Mucosa of stomach (tissue), 1 donor: ENCODE data around the gene KRTAP1-4.
"Not testable (repeated sequence)": the region's sequence is repeated elsewhere in the genome, so short reads cannot be mapped to it uniquely, and the experiment has no call there.

ENCODE experiments used
- H3K27me3 ChIP-seq: one replicate; pipeline ENCODE4 v1.7.0; 2013; ENCODE audit warnings: mild to moderate bottlenecking, low read length; ENCODE audit not compliant: control insufficient read depth, insufficient read depth
- H3K36me3 ChIP-seq: one replicate; pipeline ENCODE4 v1.7.0; 2013; ENCODE audit warnings: low read length; ENCODE audit not compliant: control insufficient read depth, insufficient read depth
- H3K4me1 ChIP-seq: one replicate; pipeline ENCODE4 v1.7.0; 2013; ENCODE audit warnings: mild to moderate bottlenecking, low read length; ENCODE audit not compliant: control insufficient read depth, insufficient read depth
- H3K4me3 ChIP-seq: one replicate; pipeline ENCODE4 v1.7.0; 2013; ENCODE audit warnings: low read length
- H3K9ac ChIP-seq: one replicate; pipeline ENCODE4 v1.7.0; 2013; ENCODE audit warnings: mild to moderate bottlenecking, low read length, moderate library complexity
- H3K9me3 ChIP-seq: one replicate; pipeline ENCODE4 v1.7.0; 2013; ENCODE audit warnings: mild to moderate bottlenecking, low read length, moderate library complexity; ENCODE audit not compliant: control insufficient read depth
- donor health status: Pancreatic carcinoma.

The KRTAP1-4 gene, protein sequence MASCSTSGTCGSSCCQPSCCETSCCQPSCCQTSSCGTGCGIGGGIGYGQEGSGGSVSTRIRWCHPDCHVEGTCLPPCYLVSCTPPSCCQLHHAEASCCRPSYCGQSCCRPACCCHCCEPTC

DNA sequence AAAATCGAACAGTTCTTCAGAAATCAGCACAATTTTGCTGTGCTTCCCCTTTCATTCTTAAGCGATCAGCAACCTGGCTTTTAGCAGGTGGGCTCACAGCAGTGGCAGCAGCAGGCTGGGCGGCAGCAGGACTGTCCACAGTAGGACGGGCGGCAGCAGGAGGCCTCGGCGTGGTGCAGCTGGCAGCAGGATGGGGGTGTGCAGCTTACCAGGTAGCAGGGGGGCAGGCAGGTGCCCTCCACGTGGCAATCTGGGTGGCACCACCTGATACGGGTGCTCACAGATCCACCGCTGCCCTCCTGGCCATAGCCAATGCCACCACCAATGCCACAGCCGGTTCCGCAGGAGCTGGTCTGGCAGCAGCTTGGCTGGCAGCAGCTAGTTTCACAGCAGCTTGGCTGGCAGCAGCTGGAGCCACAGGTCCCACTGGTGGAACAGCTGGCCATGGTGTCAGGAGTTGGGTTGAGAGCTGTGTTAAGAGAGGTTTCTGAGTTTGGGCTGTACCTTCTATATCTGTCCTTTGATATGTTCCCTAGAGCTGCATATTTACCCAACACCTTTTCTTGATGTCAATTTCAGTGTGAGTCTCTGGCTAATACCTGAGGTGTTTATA lies at the start of gene KRTAP1-4:
TSS of gene KRTAP1-4 (minus strand) at position 563 of the 613 bp plus-strand sequence. CDS start at position 446, 117 bp downstream.
- Histone ChIP-seq H3K4me3 (no peak within 1 kb of the TSS), H3K4me1 (no peaks in the 10 kb centered on the region), H3K9ac (no peak within 1 kb of the TSS), H3K36me3 (no peaks in the 10 kb centered on the region), H3K27me3 (no peaks in the 10 kb centered on the region), H3K9me3 (no peaks in the 10 kb centered on the region)

DNA sequence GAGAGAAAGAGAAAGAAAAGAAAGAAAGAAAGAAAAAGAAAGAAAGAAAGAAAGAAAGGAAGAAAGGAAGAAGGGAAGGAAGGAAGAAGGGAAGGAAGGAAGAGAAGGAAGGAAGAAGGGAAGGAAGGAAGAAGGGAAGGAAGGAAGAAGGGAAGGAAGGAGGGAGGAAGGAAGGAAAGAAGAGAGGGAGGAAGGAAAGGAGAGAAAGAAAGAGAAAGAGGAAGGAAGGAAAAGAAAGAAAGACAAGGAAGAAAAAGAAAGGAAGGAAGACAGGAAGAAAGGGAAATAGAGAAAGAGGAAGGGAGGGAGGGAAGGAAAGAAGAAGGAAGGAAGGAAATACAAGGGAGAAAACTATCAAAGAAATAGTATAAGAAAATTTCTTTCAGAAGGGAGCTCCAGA lies 46.8 kb upstream of the KRTAP1-4 start:
- Histone ChIP-seq H3K27me3 (peaks cover 8% of the 10 kb centered on the region), H3K9me3 (no peaks in the 10 kb centered on the region), H3K36me3 (no peaks in the 10 kb centered on the region), H3K4me1 (no peaks in the 10 kb centered on the region), H3K4me3 (no peak overlapping the region), H3K9ac (no peak overlapping the region)

DNA sequence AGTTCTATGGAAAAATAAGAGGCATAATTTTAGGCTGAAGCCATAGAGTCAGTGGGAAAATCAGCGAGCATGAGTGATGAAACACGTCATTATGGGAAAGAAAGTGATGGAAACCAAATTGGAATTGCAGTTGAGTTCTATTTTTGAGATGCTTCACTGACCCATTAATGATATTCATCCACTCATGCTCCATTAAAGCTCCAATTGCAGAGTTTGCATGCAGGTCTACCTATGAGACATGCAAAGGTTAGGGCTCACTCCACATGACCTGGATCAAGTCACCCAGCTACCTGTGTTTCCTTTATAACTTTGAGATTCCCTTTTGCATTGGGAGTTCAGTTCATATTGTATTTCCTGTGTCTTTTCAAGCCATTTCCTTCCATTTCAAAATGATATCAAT lies 43.7 kb upstream of the KRTAP1-4 start:
- H3K4me3 ChIP-seq, result no peak overlapping the region
- no peaks in the 10 kb centered on the region for H3K36me3 ChIP-seq
- H3K27me3 ChIP-seq, result peaks cover 8% of the 10 kb centered on the region
- H3K9ac ChIP-seq, result no peak overlapping the region
- no peaks in the 10 kb centered on the region for H3K9me3 ChIP-seq
- no peaks in the 10 kb centered on the region for H3K4me1 ChIP-seq

DNA sequence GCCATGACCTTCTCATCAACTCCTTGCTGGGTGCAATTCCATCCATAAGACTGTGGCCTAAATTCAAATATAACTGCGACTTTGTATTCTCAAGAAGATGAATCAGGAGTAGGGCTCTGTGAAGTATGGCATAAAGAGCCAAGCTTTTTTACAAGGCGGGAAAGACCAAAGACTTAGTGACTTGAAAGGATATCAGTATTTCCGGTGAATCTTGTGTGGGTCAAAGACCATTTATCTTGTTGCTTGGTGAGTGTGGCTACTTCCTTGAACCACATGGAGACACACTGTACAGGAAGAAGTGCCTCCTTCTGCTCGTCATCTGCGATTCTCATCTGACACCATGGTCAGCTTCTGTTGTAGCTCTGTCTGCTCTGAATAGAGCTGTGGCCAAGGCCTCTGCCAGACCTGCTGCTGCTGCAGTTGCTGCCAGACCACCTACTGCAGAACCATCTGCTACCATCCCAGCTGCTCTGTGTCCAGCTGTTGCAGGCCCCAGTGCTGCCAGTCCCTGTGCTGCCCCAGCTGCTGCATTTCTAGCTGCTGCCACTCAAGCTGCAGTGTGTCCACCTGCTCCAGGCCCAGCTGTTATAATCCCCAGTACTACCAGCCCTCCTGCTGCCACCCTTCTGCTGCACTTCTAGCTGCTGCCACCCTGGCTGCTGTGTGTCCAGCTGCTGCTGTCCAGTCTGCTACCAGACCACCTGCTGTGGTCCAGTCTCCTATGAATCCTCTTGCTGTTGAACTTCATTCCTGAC lies 41.8 kb upstream of the KRTAP1-4 start:
- Histone ChIP-seq H3K9me3 (no peaks in the 10 kb centered on the region), H3K27me3 (peaks cover 8% of the 10 kb centered on the region), H3K4me1 (no peaks in the 10 kb centered on the region), H3K4me3 (no peak overlapping the region), H3K36me3 (no peaks in the 10 kb centered on the region), H3K9ac (no peak overlapping the region)

DNA sequence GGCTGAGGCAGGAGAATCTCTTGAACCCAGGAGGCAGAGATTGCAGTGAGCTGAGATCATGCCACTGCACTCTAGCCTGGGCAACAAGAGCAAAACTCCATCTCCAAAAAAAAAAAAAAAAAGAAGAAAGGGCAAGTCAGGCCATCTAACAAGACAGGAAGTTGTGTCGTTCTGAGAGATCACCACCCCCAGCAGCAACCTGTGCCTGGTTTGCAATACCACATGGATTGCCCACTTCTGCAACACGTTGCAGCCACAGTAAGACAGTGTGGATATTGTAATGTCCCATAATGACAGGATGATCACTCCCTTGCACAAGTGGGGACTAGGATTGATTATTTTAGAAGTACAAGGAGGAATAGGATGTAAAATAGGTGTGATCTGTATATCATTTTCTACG lies 39.0 kb upstream of the KRTAP1-4 start:
- H3K36me3 ChIP-seq, result no peaks in the 10 kb centered on the region
- H3K9me3 ChIP-seq, result no peaks in the 10 kb centered on the region
- H3K4me3 ChIP-seq, result no peak overlapping the region
- no peaks in the 10 kb centered on the region for H3K27me3 ChIP-seq
- no peaks in the 10 kb centered on the region for H3K4me1 ChIP-seq
- H3K9ac ChIP-seq, result no peak overlapping the region

DNA sequence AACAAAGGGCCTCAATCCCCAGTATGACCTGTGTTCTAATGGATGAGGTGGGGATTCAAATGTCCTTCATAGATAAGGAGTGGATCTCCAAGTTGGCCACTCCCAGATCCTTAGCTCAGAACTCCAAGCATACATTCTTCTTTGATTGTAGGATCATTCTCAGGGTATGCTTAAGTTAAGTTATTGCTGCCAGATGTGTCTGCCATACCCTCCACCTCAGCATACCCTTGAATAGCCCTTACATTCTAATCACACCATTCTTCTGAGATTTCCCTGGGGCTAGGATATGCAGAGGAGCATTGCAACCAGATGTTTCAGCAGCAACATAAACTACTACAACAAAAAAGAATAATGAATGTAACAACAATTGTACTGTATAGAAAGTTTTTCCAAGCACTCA lies 37.3 kb upstream of the KRTAP1-4 start:
- Histone ChIP-seq H3K4me3 (no peak overlapping the region), H3K4me1 (no peaks in the 10 kb centered on the region), H3K36me3 (no peaks in the 10 kb centered on the region), H3K9ac (no peak overlapping the region), H3K27me3 (no peaks in the 10 kb centered on the region), H3K9me3 (no peaks in the 10 kb centered on the region)

DNA sequence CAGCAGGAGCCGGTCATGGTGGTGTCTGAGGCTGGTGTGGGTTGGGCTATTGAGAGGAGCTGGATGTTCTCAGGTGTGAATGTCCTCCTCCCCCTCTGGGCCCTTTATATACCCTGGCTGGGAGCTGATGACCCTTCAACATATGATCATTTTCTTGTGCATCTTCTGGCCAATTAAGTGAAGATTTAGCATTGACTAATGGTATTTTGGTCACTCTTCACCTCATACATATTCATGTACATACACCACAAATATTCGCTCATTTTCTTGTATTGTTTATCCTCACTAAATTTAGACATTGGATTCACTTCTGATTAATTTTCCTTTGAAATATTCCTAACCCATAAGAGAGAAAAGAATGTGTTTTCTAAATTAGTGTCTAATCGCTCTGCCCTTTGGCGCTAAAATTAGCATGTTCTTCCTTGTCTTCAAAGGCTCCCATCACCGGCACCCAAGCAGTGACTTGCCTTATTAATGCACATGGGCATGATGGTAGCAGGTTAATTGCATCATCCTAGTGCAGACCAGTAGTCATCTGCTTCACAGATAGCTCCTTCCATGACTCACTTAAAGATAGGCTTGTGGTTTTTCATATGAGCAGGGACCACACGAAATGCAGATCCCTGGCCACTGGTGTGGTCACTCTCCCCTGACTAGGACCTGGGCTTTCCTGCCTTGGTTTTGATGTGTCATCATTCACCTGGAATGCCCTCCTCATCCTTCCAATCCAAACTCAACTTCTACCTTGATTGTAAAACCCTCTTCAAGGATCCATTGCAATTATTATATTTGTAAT lies 36.0 kb upstream of the KRTAP1-4 start, which contains the start of gene KRTAP2-4:
TSS of gene KRTAP2-4 (minus strand) at position 51 of the 796 bp plus-strand sequence. CDS start at position 17, 34 bp downstream.
- Histone ChIP-seq H3K9ac (no peak within 1 kb of the TSS), H3K27me3 (no peaks in the 10 kb centered on the region), H3K36me3 (no peaks in the 10 kb centered on the region), H3K4me3 (no peak within 1 kb of the TSS), H3K9me3 (no peaks in the 10 kb centered on the region), H3K4me1 (no peaks in the 10 kb centered on the region)

DNA sequence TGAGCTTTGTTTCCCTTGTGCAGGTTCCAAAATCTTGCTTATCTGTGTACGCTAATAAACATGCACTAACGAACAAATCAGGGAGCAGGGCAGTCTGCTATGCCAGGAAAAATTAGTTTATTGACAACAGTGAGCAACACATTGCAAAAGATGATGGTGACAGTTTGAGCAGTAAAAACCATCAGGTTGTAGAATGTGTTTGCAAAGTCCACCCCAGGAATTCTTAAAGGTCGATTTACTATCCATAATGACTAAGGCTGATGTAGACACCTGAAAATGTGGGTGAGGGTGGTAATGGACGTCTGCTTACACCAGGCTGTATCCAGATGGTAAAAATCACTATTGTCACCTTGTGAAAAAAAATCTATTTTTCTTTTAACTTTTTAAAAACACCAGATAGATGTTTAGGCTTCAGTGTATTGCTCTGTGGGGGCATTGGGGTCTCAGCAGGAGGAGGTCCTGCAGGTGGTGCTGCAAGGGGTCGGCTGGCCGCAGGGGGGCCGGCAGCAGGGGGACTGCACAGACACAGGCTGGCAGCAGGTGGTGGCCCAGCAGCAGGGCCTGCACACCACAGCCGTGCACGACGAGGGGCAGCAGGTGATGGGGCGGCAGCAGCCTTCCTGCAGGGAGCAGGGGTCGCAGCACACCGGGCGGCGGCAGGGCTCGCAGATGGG lies 35.2 kb upstream of the KRTAP1-4 start:
- not testable (repeated sequence) for H3K9ac ChIP-seq, H3K4me3 ChIP-seq, H3K36me3 ChIP-seq, H3K27me3 ChIP-seq, H3K9me3 ChIP-seq, H3K4me1 ChIP-seq

DNA sequence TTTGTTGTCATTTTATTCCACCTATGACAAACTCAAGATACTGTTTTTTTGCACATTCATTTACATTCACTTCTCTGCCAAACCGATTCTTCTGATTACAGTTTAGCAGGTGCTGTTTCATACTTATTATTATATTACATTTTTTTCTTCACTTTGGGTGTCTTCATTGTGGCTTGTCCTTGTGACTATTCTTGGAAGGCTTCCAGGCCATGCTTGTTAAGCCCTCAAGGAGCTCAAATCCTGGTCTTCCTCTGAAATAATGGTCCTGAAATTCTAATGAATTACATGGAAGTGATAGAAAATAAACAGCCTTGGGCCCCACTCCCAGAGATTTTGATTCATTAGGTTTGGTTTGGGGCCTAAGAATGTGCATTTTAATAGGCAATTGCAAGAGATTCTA lies 34.3 kb upstream of the KRTAP1-4 start:
- Histone ChIP-seq H3K4me1 (no peaks in the 10 kb centered on the region), H3K9ac (no peak overlapping the region), H3K27me3 (peaks cover 4% of the 10 kb centered on the region), H3K4me3 (no peak overlapping the region), H3K36me3 (no peaks in the 10 kb centered on the region), H3K9me3 (no peaks in the 10 kb centered on the region)

DNA sequence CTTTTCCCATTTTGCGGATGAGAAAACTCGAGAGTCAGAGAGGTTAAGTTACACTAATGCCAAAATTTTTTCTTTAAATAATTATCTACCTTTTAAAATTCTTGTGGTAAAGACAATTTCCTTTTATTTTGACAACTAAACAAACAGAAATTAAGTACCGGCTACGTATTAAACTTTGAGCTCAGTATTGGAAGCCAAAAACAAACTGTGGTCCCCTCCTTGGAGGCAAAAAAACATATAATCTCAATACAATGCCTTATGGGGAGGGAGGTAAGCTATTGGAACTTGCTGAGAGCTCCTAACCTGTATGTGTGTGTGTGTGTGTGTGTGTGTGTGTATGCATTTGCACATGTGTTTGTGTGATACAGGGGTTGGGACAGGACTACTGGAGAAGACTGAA lies 33.5 kb upstream of the KRTAP1-4 start:
- no peak overlapping the region for H3K9ac ChIP-seq

DNA sequence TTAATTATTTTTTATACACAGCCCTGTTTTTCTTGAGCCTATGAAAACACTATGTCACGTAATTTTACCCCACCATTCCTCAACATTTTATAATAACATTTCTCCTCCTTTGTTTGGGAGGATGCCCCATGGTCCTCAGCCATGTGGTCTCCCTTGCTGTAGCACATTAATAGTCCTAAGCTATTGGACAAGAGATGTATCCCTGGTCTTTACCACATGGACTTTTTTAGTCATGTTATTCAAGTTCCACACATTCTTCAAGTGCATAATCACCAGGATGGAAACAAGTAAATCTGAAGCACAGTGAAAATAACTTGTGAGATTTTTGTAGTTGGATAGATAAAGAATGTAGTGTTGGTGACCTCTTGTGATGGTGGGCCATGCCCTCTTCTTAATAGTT lies 32.0 kb upstream of the KRTAP1-4 start:
- Histone ChIP-seq H3K4me3 (no peak overlapping the region), H3K27me3 (peaks cover 4% of the 10 kb centered on the region), H3K9me3 (no peaks in the 10 kb centered on the region), H3K4me1 (no peaks in the 10 kb centered on the region), H3K9ac (no peak overlapping the region), H3K36me3 (no peaks in the 10 kb centered on the region)

More for the DNA sequence above, 33.5 kb upstream of the KRTAP1-4 start:
- peaks cover 4% of the 10 kb centered on the region for H3K27me3 ChIP-seq
- no peaks in the 10 kb centered on the region for H3K36me3 ChIP-seq
- no peaks in the 10 kb centered on the region for H3K4me1 ChIP-seq
- H3K4me3 ChIP-seq, result no peak overlapping the region
- no peaks in the 10 kb centered on the region for H3K9me3 ChIP-seq
